Astrocyte of the spinal cord (primary cell): ENCODE results near the gene DBI.
"Not testable (repeated sequence)": the region's sequence is repeated elsewhere in the genome, so short reads cannot be mapped to it uniquely, and the experiment has no call there.

Experiments used
- DNase-seq: peaks from one replicate; pipeline ENCODE4 v3.0.0; 2011; ENCODE audit warnings: low read depth, low spot score
- H3K4me3 ChIP-seq: 2 replicates; pipeline ENCODE4 v1.5.1; 2011; ENCODE audit warnings: low read depth, mild to moderate bottlenecking, low read length, moderate library complexity
- in situ Hi-C: cut with HindIII; loops from 2 replicates; pipeline ENCODE4 v1.10.0; 2017; ENCODE audit warnings: low sequenced_read_pairs
- TF ChIP-seq, protein P1 (sequence below): IDR thresholded peaks from 2 replicates; pipeline ENCODE4 v1.5.1; 2012; ENCODE audit warnings: low read depth, mild to moderate bottlenecking, low read length, inconsistent platforms

The DBI gene

GRCh38 chr2:119367472-119368099 lies 809 bp downstream of the DBI start:
- in situ Hi-C loops, result no loop called here
- no peak for DNase-seq
- H3K4me3 ChIP-seq, result peak overlapping the region; percentile 87
- TF ChIP-seq, protein P1, sequence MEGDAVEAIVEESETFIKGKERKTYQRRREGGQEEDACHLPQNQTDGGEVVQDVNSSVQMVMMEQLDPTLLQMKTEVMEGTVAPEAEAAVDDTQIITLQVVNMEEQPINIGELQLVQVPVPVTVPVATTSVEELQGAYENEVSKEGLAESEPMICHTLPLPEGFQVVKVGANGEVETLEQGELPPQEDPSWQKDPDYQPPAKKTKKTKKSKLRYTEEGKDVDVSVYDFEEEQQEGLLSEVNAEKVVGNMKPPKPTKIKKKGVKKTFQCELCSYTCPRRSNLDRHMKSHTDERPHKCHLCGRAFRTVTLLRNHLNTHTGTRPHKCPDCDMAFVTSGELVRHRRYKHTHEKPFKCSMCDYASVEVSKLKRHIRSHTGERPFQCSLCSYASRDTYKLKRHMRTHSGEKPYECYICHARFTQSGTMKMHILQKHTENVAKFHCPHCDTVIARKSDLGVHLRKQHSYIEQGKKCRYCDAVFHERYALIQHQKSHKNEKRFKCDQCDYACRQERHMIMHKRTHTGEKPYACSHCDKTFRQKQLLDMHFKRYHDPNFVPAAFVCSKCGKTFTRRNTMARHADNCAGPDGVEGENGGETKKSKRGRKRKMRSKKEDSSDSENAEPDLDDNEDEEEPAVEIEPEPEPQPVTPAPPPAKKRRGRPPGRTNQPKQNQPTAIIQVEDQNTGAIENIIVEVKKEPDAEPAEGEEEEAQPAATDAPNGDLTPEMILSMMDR, result no peak

- TF ChIP-seq, protein P1, result no peak
- in situ Hi-C loops, result no loop called here
- no peak overlapping the region for H3K4me3 ChIP-seq
- no peak for DNase-seq
These were observed 3.1 kb downstream of the DBI start for GRCh38 chr2:119369845-119370244.

GRCh38 chr2:119371111-119371510 lies 4.3 kb downstream of the DBI start:
- no peak overlapping the region for H3K4me3 ChIP-seq
- no peak for DNase-seq
- in situ Hi-C loops, result no loop called here
- TF ChIP-seq, protein P1, result no peak

DNA sequence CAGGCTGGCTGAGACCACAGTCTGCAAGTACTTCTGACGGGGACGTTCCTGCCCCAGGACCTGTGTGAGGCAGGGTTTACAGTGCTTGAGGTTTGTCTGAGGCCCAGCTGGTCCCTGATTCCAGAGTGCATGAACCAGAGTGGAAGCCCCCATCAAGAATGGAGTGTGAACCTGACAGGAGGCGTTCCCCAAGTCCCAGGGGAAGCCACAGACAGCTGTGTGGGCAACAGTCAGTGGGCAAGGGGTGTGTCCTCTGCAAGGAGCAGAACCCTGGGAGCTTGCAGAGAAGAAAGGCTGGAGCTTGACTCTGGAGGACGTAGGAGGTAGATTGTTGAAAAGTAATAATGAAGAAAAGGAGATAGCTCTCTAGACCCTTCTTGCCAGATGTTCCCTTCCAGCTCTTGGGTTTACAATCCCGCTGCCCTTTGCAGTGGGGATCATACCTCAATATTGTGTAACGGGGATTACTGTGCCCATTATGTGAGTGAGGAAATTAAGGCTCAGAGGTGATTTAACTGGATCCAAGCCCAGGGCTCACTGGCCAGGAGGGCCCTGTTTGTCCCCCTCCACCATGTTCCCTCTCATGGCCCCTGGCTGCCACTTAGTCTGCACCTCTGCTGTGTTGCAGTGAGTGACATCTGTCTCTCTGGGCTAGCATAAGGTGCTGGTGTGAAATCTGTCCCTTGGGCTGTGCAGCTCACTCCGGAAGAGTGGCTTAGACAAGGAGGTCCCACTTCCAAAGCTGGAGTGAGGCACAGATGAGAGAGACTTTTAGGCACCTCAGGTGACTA lies 6.2 kb downstream of the DBI start:
- no peak overlapping the region for H3K4me3 ChIP-seq
- TF ChIP-seq, protein P1, result no peak
- in situ Hi-C loops, result no loop called here
- DNase-seq, result no peak

GRCh38 chr2:119373907-119374745 lies 7.3 kb downstream of the DBI start:
- in situ Hi-C loops, DNase-seq, H3K4me3 ChIP-seq: not testable (repeated sequence)

DNA sequence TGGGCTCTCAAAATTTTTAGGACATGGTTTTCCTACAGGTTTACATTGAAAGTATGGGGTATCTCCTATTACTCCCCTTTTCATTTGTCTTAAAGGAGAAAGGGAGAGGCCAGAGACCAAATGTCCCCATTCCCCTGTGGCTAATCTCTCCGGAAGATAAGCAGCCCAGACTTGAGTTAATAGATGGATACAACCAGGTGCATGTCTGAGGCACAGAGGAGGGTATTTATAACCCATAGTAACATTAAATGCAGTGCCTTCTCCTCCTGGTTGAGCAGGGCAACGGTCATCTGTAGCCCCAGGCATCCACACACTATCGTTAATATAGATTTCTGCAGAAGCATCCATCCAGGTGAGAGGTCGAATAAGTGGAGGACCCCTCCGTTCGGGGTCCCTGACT lies 9.6 kb downstream of the DBI start:
- H3K4me3 ChIP-seq, DNase-seq, in situ Hi-C loops: not testable (repeated sequence)

DNA sequence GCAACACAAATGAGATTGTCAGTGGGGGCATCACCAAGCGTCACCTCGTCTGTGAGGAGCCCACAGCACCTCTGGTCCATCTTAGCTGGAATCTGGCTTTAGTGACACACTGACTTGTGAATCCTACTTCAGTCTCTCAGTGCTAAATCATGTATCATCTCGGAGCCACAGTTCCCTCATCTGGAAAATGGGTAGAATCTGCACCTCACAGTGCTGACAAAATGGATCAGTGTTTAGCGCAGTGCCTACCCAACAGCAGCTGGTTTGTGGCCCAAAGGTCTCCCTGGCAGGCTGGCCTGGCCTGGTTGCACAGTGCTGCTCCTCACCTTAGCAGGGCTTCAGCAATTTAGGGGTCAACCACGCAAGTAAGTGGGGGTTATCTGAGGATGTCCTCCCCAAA lies 10.0 kb downstream of the DBI start:
- in situ Hi-C loops, result no loop called here
- TF ChIP-seq, protein P1, result no peak
- no peak overlapping the region for H3K4me3 ChIP-seq
- DNase-seq, result no peak
